H1 (cell line): ENCODE measurements around the gene SAE1. TPM values are rescaled to one million over a fixed set of nuclear protein-coding genes. Genes with fewer than 3 reads are reported as not detected.
A peak's percentile ranks its signal among the peaks of the same experiment; 100 is the strongest.

ENCODE experiments used
- CTCF ChIA-PET: fragments of 300-600 bp; sonication (Branson Sonifier 250); formaldehyde crosslinking; loops from one replicate; lab custom pipeline; 2021; ENCODE audit not compliant: partially characterized antibody; lab: Charles Lee
- POLR2A ChIA-PET: fragments of 300-600 bp; sonication (Branson Sonifier 250); formaldehyde crosslinking; loops from one replicate; lab custom pipeline; 2021; ENCODE audit warnings: inconsistent platforms; ENCODE audit not compliant: partially characterized antibody; lab: Charles Lee
- DNase-seq, 2 experiments: peaks; one replicate each; pipeline versions ENCODE4 v3.0.0 to v3.0.0-alpha.2; 2010 to 2022; ENCODE audit warnings: low spot score in 2 of 2, low read depth in 1 of 2, mixed read lengths in 1 of 2
- FAIRE-seq: peaks from 2 replicates; lab custom pipeline; 2011; peaks lifted over from hg19 to GRCh38; lab: Jason Lieb, UNC
- H2AFZ ChIP-seq: 2 replicates; pipeline ENCODE4 v1.8.1; 2012; ENCODE audit warnings: low read length, inconsistent platforms
- H2AK5ac ChIP-seq: 2 replicates; pipeline ENCODE4 v1.6.1; 2013; ENCODE audit warnings: low read depth, low read length
- H2BK120ac ChIP-seq: replicated peaks from 2 replicates; pipeline ENCODE3; 2013; ENCODE audit warnings: low read depth, low read length, inconsistent platforms
- H2BK12ac ChIP-seq: 2 replicates; pipeline ENCODE4 v1.6.1; 2013; ENCODE audit warnings: low read depth, low read length
- H2BK15ac ChIP-seq: 2 replicates; pipeline ENCODE4 v1.6.1; 2013; ENCODE audit warnings: low read length
- H2BK20ac ChIP-seq: 2 replicates; pipeline ENCODE4 v1.6.1; 2013; ENCODE audit warnings: low read length
- H2BK5ac ChIP-seq: 2 replicates; pipeline ENCODE4 v1.6.1; 2013; ENCODE audit warnings: low read depth, low read length
- H3K14ac ChIP-seq: 2 replicates; pipeline ENCODE4 v1.6.1; 2013; ENCODE audit warnings: inconsistent platforms; ENCODE audit not compliant: insufficient read length
- H3K18ac ChIP-seq: 2 replicates; pipeline ENCODE4 v1.6.1; 2013; ENCODE audit warnings: low read length; ENCODE audit errors: extremely low read depth
- H3K23ac ChIP-seq: 2 replicates; pipeline ENCODE4 v1.6.1; 2013; ENCODE audit warnings: inconsistent platforms; ENCODE audit not compliant: insufficient read length
- H3K23me2 ChIP-seq: 2 replicates; pipeline ENCODE4 v1.6.1; 2013; ENCODE audit warnings: low read depth, low read length
- H3K27ac ChIP-seq: 2 replicates; pipeline ENCODE4 v1.6.1; 2011; ENCODE audit warnings: low read depth, low read length, inconsistent platforms
- H3K27me3 ChIP-seq, 4 experiments: replicated peaks in 1 of 4; 1 replicate in 1 of 4; 2 replicates in 3 of 4; pipeline versions ENCODE4 v1.6.1 to v1.8.1; 2011 to 2013; ENCODE audit warnings: low read length in 3 of 4, mild to moderate bottlenecking in 3 of 4, inconsistent platforms in 2 of 4, mixed read lengths in 2 of 4, moderate library complexity in 1 of 4; ENCODE audit not compliant: control insufficient read depth in 3 of 4, insufficient read depth in 3 of 4; ENCODE audit errors: extremely low read depth in 1 of 4
- H3K36me3 ChIP-seq, 4 experiments: 2 replicates each; pipeline versions ENCODE4 v1.6.1 to v1.8.1; 2011 to 2013; ENCODE audit warnings: mild to moderate bottlenecking in 4 of 4, low read length in 3 of 4, moderate library complexity in 2 of 4, control low read depth in 1 of 4, inconsistent platforms in 1 of 4; ENCODE audit not compliant: insufficient read depth in 4 of 4, control insufficient read depth in 2 of 4
- H3K4ac ChIP-seq: replicated peaks from 2 replicates; pipeline ENCODE3; 2013; ENCODE audit warnings: low read length, low read depth, mixed read lengths, inconsistent platforms; ENCODE audit not compliant: insufficient read length
- H3K4me1 ChIP-seq, 4 experiments: replicated peaks in 1 of 4; 1 replicate in 1 of 4; 2 replicates in 3 of 4; pipeline versions ENCODE4 v1.6.1 to v1.8.1; 2011 to 2013; ENCODE audit warnings: low read length in 3 of 4, inconsistent platforms in 2 of 4, mixed read lengths in 1 of 4; ENCODE audit not compliant: insufficient read depth in 4 of 4, control insufficient read depth in 3 of 4
- H3K4me2 ChIP-seq, 2 experiments: 2 replicates each; pipeline versions ENCODE4 v1.6.1 to v1.8.1; 2011 to 2013; ENCODE audit warnings: low read depth in 2 of 2, low read length in 2 of 2, control low read depth in 1 of 2, inconsistent platforms in 1 of 2, mild to moderate bottlenecking in 1 of 2; ENCODE audit not compliant: insufficient read depth in 1 of 2
- H3K4me3 ChIP-seq, 4 experiments: fragments of 200-600, 300-600 bp in 1 of 4; sonication (generic), shearing (Covaris generic), sonication (Bioruptor Twin) in 1 of 4; 2 replicates each; pipeline versions ENCODE4 v1.5.1 to v1.8.1; 2011 to 2016; ENCODE audit warnings: low read length in 4 of 4, low read depth in 3 of 4, control low read depth in 2 of 4, inconsistent platforms in 2 of 4, mild to moderate bottlenecking in 2 of 4, mixed read lengths in 1 of 4, moderate library complexity in 1 of 4; ENCODE audit not compliant: insufficient read depth in 2 of 4; ENCODE audit errors: extremely low read depth in 1 of 4
- H3K56ac ChIP-seq: replicated peaks from 2 replicates; pipeline ENCODE3; 2013; ENCODE audit warnings: low read depth, mild to moderate bottlenecking, mixed read lengths, low read length, inconsistent platforms; ENCODE audit not compliant: insufficient read length
- H3K79me1 ChIP-seq: 2 replicates; pipeline ENCODE4 v1.6.1; 2013; ENCODE audit warnings: low read depth, low read length, control low read depth
- H3K79me2 ChIP-seq, 2 experiments: 2 replicates each; pipeline versions ENCODE4 v1.6.1 to v1.8.1; 2012 to 2013; ENCODE audit warnings: low read length in 2 of 2, mild to moderate bottlenecking in 2 of 2, inconsistent platforms in 1 of 2; ENCODE audit not compliant: insufficient read depth in 2 of 2, control insufficient read depth in 1 of 2
- H3K9ac ChIP-seq, 4 experiments: replicated peaks in 1 of 4; 1 replicate in 1 of 4; 2 replicates in 3 of 4; pipeline versions ENCODE4 v1.6.1 to v1.8.1; 2011 to 2013; ENCODE audit warnings: low read depth in 3 of 4, low read length in 3 of 4, control low read depth in 2 of 4, mild to moderate bottlenecking in 2 of 4, moderate library complexity in 2 of 4, inconsistent platforms in 1 of 4; ENCODE audit errors: extremely low read depth in 1 of 4
- H3K9me3 ChIP-seq, 2 experiments: 2 replicates each; pipeline versions ENCODE4 v1.6.1 to v1.8.1; 2012 to 2013; ENCODE audit warnings: mild to moderate bottlenecking in 2 of 2, moderate library complexity in 2 of 2, control low read depth in 1 of 2, inconsistent platforms in 1 of 2, low read depth in 1 of 2, low read length in 1 of 2, mixed read lengths in 1 of 2; ENCODE audit not compliant: insufficient read depth in 2 of 2
- H4K20me1 ChIP-seq, 2 experiments: replicated peaks in 1 of 2; 2 replicates each; pipeline versions ENCODE3 to v1.8.1; 2011 to 2013; ENCODE audit warnings: inconsistent platforms in 2 of 2, low read length in 2 of 2, mild to moderate bottlenecking in 1 of 2; ENCODE audit not compliant: insufficient read depth in 2 of 2, control insufficient read depth in 1 of 2
- H4K5ac ChIP-seq: 2 replicates; pipeline ENCODE4 v1.6.1; 2013; ENCODE audit warnings: low read length, low read depth, mixed read lengths, inconsistent platforms; ENCODE audit not compliant: insufficient read length
- H4K8ac ChIP-seq: 2 replicates; pipeline ENCODE4 v1.8.0; 2013; ENCODE audit warnings: mild to moderate bottlenecking, moderate library complexity, low read length, inconsistent platforms; ENCODE audit not compliant: insufficient read depth; ENCODE audit errors: extremely low read depth
- H4K91ac ChIP-seq: replicated peaks from 2 replicates; pipeline ENCODE3; 2013; ENCODE audit warnings: low read length, mixed read lengths, inconsistent platforms; ENCODE audit not compliant: insufficient read length
- BACH1 ChIP-seq: IDR thresholded peaks from 2 replicates; pipeline ENCODE4 v1.6.1; 2012; ENCODE audit warnings: low read length, improper control_type of control experiment
- GABPA ChIP-seq: IDR thresholded peaks from 2 replicates; pipeline ENCODE4 v1.6.1; 2011; ENCODE audit warnings: mild to moderate bottlenecking, low read length, moderate library complexity, borderline replicate concordance; ENCODE audit not compliant: insufficient read depth
- HDAC2 ChIP-seq, 2 experiments: fragments of 300-600 bp in 1 of 2; sonication (generic) in 1 of 2; IDR thresholded peaks; 2 replicates each; pipeline ENCODE4 v1.6.1; 2011 to 2012; ENCODE audit warnings: low read depth in 2 of 2, low read length in 2 of 2, mild to moderate bottlenecking in 2 of 2, moderate library complexity in 2 of 2, borderline replicate concordance in 1 of 2, inconsistent platforms in 1 of 2
- JUN ChIP-seq: IDR thresholded peaks from 2 replicates; pipeline ENCODE4 v1.6.1; 2011; ENCODE audit warnings: low read depth, mild to moderate bottlenecking, improper control_type of control experiment, low read length
- NANOG ChIP-seq: IDR thresholded peaks from 2 replicates; pipeline ENCODE4 v1.6.1; 2011; ENCODE audit warnings: low read length, low read depth, mild to moderate bottlenecking, inconsistent platforms; ENCODE audit not compliant: insufficient read depth, poor library complexity, severe bottlenecking
- POLR2A ChIP-seq, 2 experiments: IDR thresholded peaks; 1 replicate in 1 of 2; 2 replicates in 1 of 2; pipeline ENCODE4 v1.6.1; 2011; ENCODE audit warnings: low read depth in 2 of 2, low read length in 2 of 2, mild to moderate bottlenecking in 2 of 2; ENCODE audit errors: control extremely low read depth in 1 of 2
- RXRA ChIP-seq: IDR thresholded peaks from 2 replicates; pipeline ENCODE4 v1.6.1; 2011; ENCODE audit warnings: low read depth, mild to moderate bottlenecking, low read length, moderate library complexity; ENCODE audit not compliant: insufficient read depth
- SIX5 ChIP-seq: IDR thresholded peaks from 2 replicates; pipeline ENCODE4 v1.6.1; 2011; ENCODE audit warnings: mild to moderate bottlenecking, low read depth, low read length
- SP2 ChIP-seq: IDR thresholded peaks from 2 replicates; pipeline ENCODE4 v1.6.1; 2012; ENCODE audit warnings: mild to moderate bottlenecking, low read length, inconsistent platforms
- SRF ChIP-seq: IDR thresholded peaks from 2 replicates; pipeline ENCODE4 v1.6.1; 2011; ENCODE audit warnings: mild to moderate bottlenecking, low read depth, low read length, moderate library complexity
- WGBS, 2 experiments: shearing (Covaris generic) in 1 of 2; methylation state at CpG; one replicate each; pipeline versions ENCODE4 v1.1.6 to v1.1.7; 2013 to 2015; ENCODE audit warnings: low lambda C conversion rate in 2 of 2, mixed read lengths in 2 of 2, inconsistent platforms in 1 of 2, low coverage in 1 of 2, missing lambda C conversion rate in 1 of 2; ENCODE audit not compliant: insufficient replicate concordance in 2 of 2, insufficient coverage in 1 of 2, insufficient read length in 1 of 2; ENCODE audit errors: extremely low coverage in 1 of 2, missing lambda C conversion rate in 1 of 2; 5-methylcytosine and 5-hydroxymethylcytosine counted together
- polyA plus RNA-seq, 7 experiments: library from polyadenylated mRNA; depleted of rRNA in 3 of 7; stranded (reverse) in 5 of 7; unstranded in 2 of 7; fragments of >200 nt in 5 of 7; fragments of 200-250 nt in 2 of 7; gene quantifications; 1 replicate in 5 of 7; 2 replicates in 1 of 7; 4 replicates in 1 of 7; pipeline versions ENCODE4 v1.2.1 to v1.2.3, GENCODE V29; 2011 to 2013; ENCODE audit warnings: missing spikeins in 2 of 7, mixed read lengths in 2 of 7
- total RNA-seq: library from RNA; stranded (reverse); fragmentation: NEBNext Ultra II Directional; extraction: Animal tissue kit (Norgen Biotek cat#: 25700); gene quantifications from 2 replicates; pipeline ENCODE4 v1.2.1, GENCODE V29; 2021
- TF ChIP-seq, protein P1 (sequence below): IDR thresholded peaks from 2 replicates; pipeline ENCODE4 v1.6.1; 2012; ENCODE audit warnings: inconsistent platforms

The SAE1 gene
- total and polyA plus RNA-seq, 2 of the 8 experiments (the other 6 are each of a cell fraction or from before 2014, with no cell fraction given) = 213 to 268 TPM

DNA sequence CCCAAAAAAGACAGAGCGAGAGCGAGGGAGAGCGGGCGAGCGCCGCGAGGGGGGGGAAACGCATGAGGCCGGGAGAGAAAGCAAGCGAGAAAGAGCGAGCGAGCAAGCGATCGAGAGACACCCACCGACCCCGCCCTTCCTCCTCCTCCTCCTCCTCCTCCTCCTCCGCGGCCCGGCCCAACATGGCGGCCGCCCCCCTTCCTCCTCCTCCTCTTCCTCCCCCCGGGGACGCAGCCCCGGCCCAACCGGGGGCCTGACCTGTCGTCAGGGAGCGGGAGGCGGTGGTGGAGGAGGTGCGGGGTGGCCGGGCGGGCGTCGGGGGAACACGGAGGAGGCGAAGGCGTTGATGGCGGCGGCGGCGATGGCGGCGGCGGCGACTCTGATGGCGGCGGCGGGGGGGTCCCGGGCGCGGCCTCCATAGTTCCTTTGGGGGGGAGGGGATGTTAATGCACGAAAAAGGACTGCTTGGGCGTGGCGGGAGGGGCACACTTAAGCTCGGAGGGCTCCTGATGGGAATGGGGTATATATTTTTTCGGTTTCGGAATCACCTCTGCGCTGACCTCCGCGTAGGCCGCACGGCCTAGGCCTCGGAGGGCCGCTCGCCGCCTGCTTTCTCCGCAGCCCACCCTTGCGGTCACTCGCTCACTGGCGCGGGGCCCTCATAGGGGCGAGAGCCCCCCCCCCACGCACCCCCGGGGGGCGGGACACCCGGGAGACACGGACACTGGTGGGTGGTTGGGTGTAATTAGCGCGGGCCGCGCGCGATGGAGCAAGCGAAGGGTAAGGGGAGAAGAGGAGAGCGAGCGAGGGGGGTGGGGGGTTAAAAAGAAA lies 18.3 kb upstream of the SAE1 start:
- FAIRE-seq (no peak), DNase-seq (peak; percentile 54 to 81)
- Histone ChIP-seq H3K4ac (peak overlapping the region; percentile 88), H3K14ac (no peak overlapping the region), H2BK20ac (no peak overlapping the region), H4K8ac (peak overlapping the region; percentile 100), H3K23ac (no peak overlapping the region), H3K27me3 (no peaks in the 10 kb centered on the region), H3K27ac (peak overlapping the region; percentile 99), H3K9me3 (no peaks in the 10 kb centered on the region), H3K79me1 (0 out of 2 replicates have a peak, but pooled peaks cover 2% of the 10 kb centered on the region), H3K36me3 (peaks cover 0 to 20% (median 2%) of the 10 kb centered on the region in 4 experiments; a peak in 4 of 8 replicates), H2BK120ac (no peak overlapping the region), H3K79me2 (peaks cover 3 to 44% of the 10 kb centered on the region in 2 experiments), H2BK12ac (no peak overlapping the region; the same call in 1 of the 2 replicates), H3K4me3 (peak overlapping the region; percentile 88 to 94 (median 90)), H4K91ac (peak overlapping the region; percentile 87), H3K18ac (peak overlapping the region; percentile 88), H4K20me1 (no peaks in the 10 kb centered on the region), H2BK15ac (no peak overlapping the region), H4K5ac (peak overlapping the region; percentile 95), H2AK5ac (no peak overlapping the region; the same call in 1 of the 2 replicates), H3K4me1 (peaks cover 4 to 16% (median 15%) of the 10 kb centered on the region in 4 experiments; a peak in 6 of 7 replicates), H3K23me2 (peaks cover 12% of the 10 kb centered on the region), H3K56ac (peak overlapping the region; percentile 96), H3K9ac (peak overlapping the region; percentile 94 to 99 (median 96)), H2BK5ac (peak overlapping the region; percentile 95), H2AFZ (no peak overlapping the region), H3K4me2 (peak overlapping the region; percentile 73 to 88)
- CTCF ChIA-PET = interaction anchor here (1.2 to 2.4 kb wide), 4 partner anchors 10 to 99 kb away, joined by 4 to 6 read pairs (median 6); no protein-coding TSS in a partner anchor
- POLR2A ChIA-PET = interaction anchor here (0.7 to 12.2 kb wide), 37 partner anchors 10 to 487 kb away, joined by 3 to 209 read pairs (median 5); partner anchors contain the start of genes INAFM1 and SAE1
- WGBS, 2 experiments = 2% methylated on average over 12 of the region's 85 CpGs; no CpG with 5 or more reads in 1 of the 2 experiments
- TF ChIP-seq SRF = no peak
- no peak for TF ChIP-seq SP2
- no peak for TF ChIP-seq JUN
- TF ChIP-seq GABPA = no peak
- TF ChIP-seq POLR2A (IDR thresholded peaks at IDR 0.05; ENCODE audit: control extremely low read depth in 1 of 2, low read depth in 2 of 2, low read length in 2 of 2) = peak; percentile 53 to 74
- TF ChIP-seq, protein P1, sequence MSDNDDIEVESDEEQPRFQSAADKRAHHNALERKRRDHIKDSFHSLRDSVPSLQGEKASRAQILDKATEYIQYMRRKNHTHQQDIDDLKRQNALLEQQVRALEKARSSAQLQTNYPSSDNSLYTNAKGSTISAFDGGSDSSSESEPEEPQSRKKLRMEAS = peak; percentile 81
- no peak for TF ChIP-seq NANOG
- TF ChIP-seq RXRA = no peak
- TF ChIP-seq HDAC2 (IDR thresholded peaks at IDR 0.05; ENCODE audit: borderline replicate concordance in 1 of 2, low read depth in 2 of 2, low read length in 2 of 2) = peak; percentile 18 to 92; a peak in 3 of 4 replicates
- TF ChIP-seq BACH1 = peak; percentile 85
- TF ChIP-seq SIX5 = no peak
